Prostate gland (tissue), 2 donors: ENCODE results near the gene SFXN3. TPM values are rescaled to one million over a fixed set of nuclear protein-coding genes. Genes with fewer than 3 reads are reported as not detected.

Experiments used
- DNase-seq: peaks from one replicate; pipeline ENCODE4 v3.0.0-alpha.2; 2019; ENCODE audit warnings: low spot score
- H3K27ac ChIP-seq, 2 donors: fragments of 200-600 bp; sonication (generic); 2 replicates each; pipeline ENCODE4 v1.5.1; 2017 to 2019
- H3K27me3 ChIP-seq: fragments of 200-600 bp; sonication (generic); replicated peaks from 2 replicates; pipeline ENCODE4 v1.5.1; 2019; ENCODE audit not compliant: insufficient read depth
- H3K36me3 ChIP-seq, 2 donors: fragments of 200-600 bp; sonication (generic); 1 replicate in 1 of 2; 2 replicates in 1 of 2; pipeline versions ENCODE4 v1.5.1 to v1.8.1; 2017 to 2019
- H3K4me1 ChIP-seq: fragments of 200-600 bp; sonication (generic); replicated peaks from 2 replicates; pipeline ENCODE4 v1.5.1; 2019
- H3K4me3 ChIP-seq, 2 donors: fragments of 200-600 bp; sonication (generic); 2 replicates each; pipeline ENCODE4 v1.5.1; 2017 to 2019
- H3K9me3 ChIP-seq: fragments of 200-600 bp; sonication (generic); 2 replicates; pipeline ENCODE4 v1.5.1; 2017
- POLR2A ChIP-seq: fragments of 450-650 bp; IDR thresholded peaks from one replicate; pipeline ENCODE4 v1.6.1; 2016; ENCODE audit warnings: antibody characterized with exemption, mild to moderate bottlenecking
- POLR2AphosphoS5 ChIP-seq: sonication (generic); formaldehyde crosslinking; IDR thresholded peaks from one replicate; pipeline ENCODE4 v1.6.1; 2017; ENCODE audit warnings: antibody characterized with exemption
- WGBS: methylation state at CpG from one replicate; pipeline ENCODE4 v1.1.5; 2018; 5-methylcytosine and 5-hydroxymethylcytosine counted together
- intact Hi-C: fragments of 100-400 bp; cut with DNase I; formaldehyde crosslinking; loops from one replicate; pipeline ENCODE4 v1.14.2; 2022
- total RNA-seq, 2 donors: library from RNA; depleted of rRNA; stranded (reverse); fragments of >200 nt; gene quantifications; one replicate each; pipeline ENCODE4 v1.1.0, GENCODE V29; 2016
- TF ChIP-seq, protein P1 (sequence below), 4 experiments: fragments of 200-600 bp in 2 of 4; fragments of 450-650 bp in 2 of 4; sonication (generic) in 2 of 4; IDR thresholded peaks; 1 replicate in 3 of 4; 2 replicates in 1 of 4; pipeline ENCODE4 v1.5.1; 2016 to 2019; ENCODE audit warnings: antibody characterized with exemption in 4 of 4, mild to moderate bottlenecking in 2 of 4, moderate library complexity in 2 of 4

Gene SFXN3
- total RNA-seq, 2 donors from 2014 or later, result 20.7 to 65.4 TPM

DNA sequence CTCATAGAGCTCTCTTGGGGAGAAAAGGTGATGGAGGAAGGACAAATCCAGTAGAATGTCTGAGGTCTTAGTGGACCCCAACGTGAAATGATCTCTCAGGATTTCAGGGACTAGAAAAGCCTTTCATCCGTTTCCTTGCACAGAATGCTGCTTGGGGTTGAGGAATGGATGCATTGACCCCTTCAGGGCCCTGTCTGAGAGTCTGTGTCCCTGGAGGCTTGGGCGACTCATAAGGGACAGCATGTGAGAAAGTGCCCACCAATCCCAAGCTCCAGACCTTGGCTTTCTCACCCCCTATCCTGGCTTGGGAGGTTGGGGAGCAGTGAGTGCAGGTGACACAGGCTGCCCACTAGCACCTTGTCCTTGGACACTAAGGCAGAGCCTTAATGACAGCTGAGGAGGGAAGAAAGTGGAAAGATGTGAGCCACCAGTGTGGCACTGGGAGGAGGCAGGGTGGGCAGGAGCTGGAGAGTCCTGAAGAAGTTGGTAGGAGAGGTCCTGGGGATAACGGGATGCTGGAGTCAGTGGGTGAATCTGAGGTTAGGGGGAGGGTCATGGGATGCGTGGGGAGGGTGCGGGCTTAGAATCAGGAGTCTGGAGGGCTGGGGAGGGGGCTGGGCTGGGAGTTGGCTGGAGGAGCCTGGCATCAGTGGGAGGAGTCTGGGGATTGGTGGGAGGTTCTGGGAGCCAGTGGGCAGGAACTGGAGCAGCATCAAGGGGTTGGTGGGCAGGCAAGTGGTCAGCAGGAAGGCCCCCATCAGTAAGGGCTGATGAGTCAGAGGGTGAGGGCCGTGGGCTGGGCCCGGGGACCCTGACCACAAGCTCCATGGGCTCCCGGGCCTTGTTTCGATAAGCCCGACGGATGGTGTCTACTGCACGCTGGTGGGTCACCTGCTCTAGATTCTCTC lies 22.9 kb upstream of the SFXN3 start:
- no peak for DNase-seq
- intact Hi-C loops, result no loop called here
- TF ChIP-seq, protein P1, sequence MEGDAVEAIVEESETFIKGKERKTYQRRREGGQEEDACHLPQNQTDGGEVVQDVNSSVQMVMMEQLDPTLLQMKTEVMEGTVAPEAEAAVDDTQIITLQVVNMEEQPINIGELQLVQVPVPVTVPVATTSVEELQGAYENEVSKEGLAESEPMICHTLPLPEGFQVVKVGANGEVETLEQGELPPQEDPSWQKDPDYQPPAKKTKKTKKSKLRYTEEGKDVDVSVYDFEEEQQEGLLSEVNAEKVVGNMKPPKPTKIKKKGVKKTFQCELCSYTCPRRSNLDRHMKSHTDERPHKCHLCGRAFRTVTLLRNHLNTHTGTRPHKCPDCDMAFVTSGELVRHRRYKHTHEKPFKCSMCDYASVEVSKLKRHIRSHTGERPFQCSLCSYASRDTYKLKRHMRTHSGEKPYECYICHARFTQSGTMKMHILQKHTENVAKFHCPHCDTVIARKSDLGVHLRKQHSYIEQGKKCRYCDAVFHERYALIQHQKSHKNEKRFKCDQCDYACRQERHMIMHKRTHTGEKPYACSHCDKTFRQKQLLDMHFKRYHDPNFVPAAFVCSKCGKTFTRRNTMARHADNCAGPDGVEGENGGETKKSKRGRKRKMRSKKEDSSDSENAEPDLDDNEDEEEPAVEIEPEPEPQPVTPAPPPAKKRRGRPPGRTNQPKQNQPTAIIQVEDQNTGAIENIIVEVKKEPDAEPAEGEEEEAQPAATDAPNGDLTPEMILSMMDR (IDR thresholded peaks at IDR 0.05), result no peak
- TF ChIP-seq POLR2AphosphoS5 (no peak), POLR2A (no peak)
- Histone ChIP-seq H3K36me3 (peaks cover 3 to 7% of the 10 kb centered on the region in 2 donors), H3K27ac (no peak overlapping the region), H3K27me3 (no peaks in the 10 kb centered on the region), H3K4me1 (no peaks in the 10 kb centered on the region), H3K9me3 (no peaks in the 10 kb centered on the region), H3K4me3 (no peak overlapping the region)
- 59% methylated on average over 13 of the region's 13 CpGs for WGBS

DNA sequence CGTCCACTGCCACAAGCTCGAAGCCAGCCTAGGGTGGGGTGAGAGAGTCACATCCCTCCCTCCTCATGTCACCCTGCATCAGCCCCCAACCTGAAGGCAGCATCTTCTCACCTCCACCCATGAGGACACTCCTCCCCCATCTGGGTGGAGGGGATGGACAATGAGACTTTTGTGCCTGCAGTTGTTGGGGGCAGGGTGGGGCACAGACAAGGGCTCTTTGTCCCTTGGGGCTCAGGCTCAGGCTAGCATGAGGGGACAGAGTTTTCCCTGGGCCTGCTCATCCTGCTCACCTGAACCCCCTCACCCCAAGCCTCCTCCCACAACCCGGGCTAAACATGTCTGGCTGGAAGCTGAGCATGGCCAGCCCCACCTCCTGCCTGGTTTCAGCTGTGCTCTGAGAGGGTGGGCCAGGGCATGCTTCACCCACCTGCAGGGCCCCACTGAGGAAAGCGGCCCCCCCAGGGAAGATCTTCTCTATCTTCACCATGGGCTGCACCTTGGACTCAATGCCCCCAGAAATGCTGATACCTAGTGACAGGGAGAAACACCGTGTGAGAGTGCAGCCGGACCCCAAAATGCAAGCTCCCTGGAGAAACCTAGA lies 22.1 kb upstream of the SFXN3 start:
- 69% methylated on average over 6 of the region's 6 CpGs for WGBS
- Histone ChIP-seq H3K36me3 (peaks cover 0 to 3% of the 10 kb centered on the region in 2 donors), H3K27ac (no peak overlapping the region), H3K4me3 (no peak overlapping the region), H3K27me3 (no peaks in the 10 kb centered on the region), H3K9me3 (no peaks in the 10 kb centered on the region), H3K4me1 (no peaks in the 10 kb centered on the region)
- DNase-seq, result no peak
- TF ChIP-seq, protein P1 (IDR thresholded peaks at IDR 0.05), result no peak
- TF ChIP-seq POLR2A (no peak), POLR2AphosphoS5 (no peak)
- intact Hi-C loops, result no loop called here

DNA sequence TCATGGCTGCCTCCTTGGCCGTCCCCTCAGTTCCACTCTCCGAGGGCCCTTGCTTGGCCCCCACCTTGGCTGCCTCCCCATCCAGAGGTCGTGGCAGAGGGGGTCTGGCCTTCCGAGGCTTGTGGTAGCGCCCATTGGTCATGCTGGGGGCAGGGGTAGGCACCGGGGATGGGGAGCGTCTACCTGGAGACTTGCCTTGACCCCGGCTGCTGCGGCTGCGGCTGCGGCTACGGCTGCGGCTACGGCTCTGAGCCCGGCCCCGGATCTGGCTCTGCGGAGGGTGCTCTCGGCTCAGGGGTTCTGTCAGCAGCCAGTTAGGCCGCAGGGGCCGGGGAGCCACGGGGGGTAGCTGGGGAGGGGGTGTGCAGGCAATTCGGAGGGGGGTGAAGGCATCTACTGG lies 20.7 kb upstream of the SFXN3 start:
- TF ChIP-seq POLR2AphosphoS5, result no peak
- TF ChIP-seq POLR2A, result no peak
- TF ChIP-seq, protein P1 (IDR thresholded peaks at IDR 0.05), result no peak
- H3K27me3 ChIP-seq, result no peaks in the 10 kb centered on the region
- no peaks in the 10 kb centered on the region for H3K4me1 ChIP-seq
- DNase-seq, result no peak
- no peaks in the 10 kb centered on the region for H3K9me3 ChIP-seq
- H3K4me3 ChIP-seq, result no peak overlapping the region
- H3K27ac ChIP-seq, result no peak overlapping the region
- 96% methylated on average over 20 of the region's 22 CpGs for WGBS
- intact Hi-C loops, result loop anchor here (10.0 kb wide), 1 partner anchor 446 kb away; no protein-coding TSS in a partner anchor
- H3K36me3 ChIP-seq, result peaks cover 0 to 3% of the 10 kb centered on the region in 2 donors

DNA sequence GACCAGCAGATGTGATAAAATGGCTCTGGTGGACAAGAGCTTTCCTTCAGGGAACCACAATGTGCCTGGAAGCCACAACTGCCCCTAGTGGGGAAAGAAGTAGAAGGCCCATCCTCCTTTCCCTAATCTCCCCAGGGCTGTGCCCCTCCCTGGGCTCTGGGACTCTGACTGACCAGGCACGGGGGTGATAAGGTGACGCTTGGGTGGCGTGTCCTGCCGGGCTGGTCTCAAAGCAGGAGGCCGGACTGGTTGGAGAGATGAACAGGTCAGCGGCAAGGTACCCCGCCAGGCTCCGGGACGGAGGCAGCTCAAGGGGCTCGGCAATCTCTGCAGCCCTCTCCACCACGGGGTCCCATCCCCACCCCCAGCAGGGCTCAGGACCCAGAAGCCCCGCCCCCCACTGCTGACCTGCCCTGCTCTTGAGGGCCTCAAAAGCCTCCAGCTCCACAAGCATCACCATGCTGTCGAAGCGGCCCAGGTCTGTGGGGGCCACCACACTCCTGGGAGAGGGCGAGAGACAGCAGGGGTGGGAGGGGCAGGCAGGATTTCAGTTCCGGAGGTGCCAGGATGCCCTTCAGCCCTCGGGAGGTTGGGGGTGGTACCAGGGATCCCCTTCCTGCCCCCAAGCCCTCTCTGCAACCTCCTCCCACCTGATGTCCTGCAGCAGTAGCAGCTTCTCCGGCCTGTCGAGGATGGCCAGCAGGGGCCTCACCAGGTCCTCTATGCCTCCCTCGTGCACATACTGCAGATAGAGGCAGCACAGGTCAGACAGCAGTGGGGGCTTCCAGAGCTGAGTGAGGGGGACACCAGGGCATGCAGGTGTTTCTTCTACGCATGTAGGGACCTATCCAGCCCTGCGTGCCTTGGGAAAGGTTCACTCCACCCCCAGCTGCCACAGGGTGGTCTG lies 19.3 kb upstream of the SFXN3 start:
- Histone ChIP-seq H3K4me1 (no peaks in the 10 kb centered on the region), H3K9me3 (no peaks in the 10 kb centered on the region), H3K27me3 (no peaks in the 10 kb centered on the region), H3K27ac (no peak overlapping the region), H3K36me3 (no peaks in the 10 kb centered on the region), H3K4me3 (no peak overlapping the region)
- no peak for DNase-seq
- TF ChIP-seq, protein P1 (IDR thresholded peaks at IDR 0.05), result no peak
- TF ChIP-seq POLR2A, result no peak
- TF ChIP-seq POLR2AphosphoS5, result no peak
- WGBS, result 75% methylated on average over 22 of the region's 22 CpGs
- intact Hi-C loops, result loop anchor here (1.0 to 10.0 kb wide), 2 partner anchors 14 to 447 kb away; no protein-coding TSS in a partner anchor
